Common myeloid progenitor, CD34-positive (primary cell): Measurements from ENCODE around the gene CALHM4.
"Not testable (repeated sequence)": the region's sequence is repeated elsewhere in the genome, so short reads cannot be mapped to it uniquely, and the experiment has no call there.

Experiments
- CTCF ChIA-PET: fragments of 350-600 bp; sonication (Branson Sonifier 250); formaldehyde crosslinking; loops from one replicate; lab custom pipeline; 2021; ENCODE audit warnings: antibody characterized with exemption; lab: Charles Lee
- POLR2A ChIA-PET: fragments of 350-600 bp; sonication (Branson Sonifier 250); formaldehyde crosslinking; loops from one replicate; lab custom pipeline; 2021; ENCODE audit warnings: antibody characterized with exemption; lab: Charles Lee
- DNase-seq, 3 donors: peaks; one replicate each; pipeline versions ENCODE4 v3.0.0 to v3.0.0-alpha.2; 2013
- H3K27ac ChIP-seq, 2 experiments: 1 replicate in 1 of 2; 2 replicates in 1 of 2; pipeline ENCODE4 v1.7.0; 2013; ENCODE audit warnings: inconsistent platforms in 2 of 2, low read length in 2 of 2, mild to moderate bottlenecking in 2 of 2, low read depth in 1 of 2, moderate library complexity in 1 of 2; ENCODE audit not compliant: severe bottlenecking in 2 of 2, insufficient read depth in 1 of 2, poor library complexity in 1 of 2
- H3K27me3 ChIP-seq, 5 experiments: replicated peaks in 2 of 5; 1 replicate in 3 of 5; 2 replicates in 2 of 5; pipeline versions ENCODE4 v1.6.1 to v1.7.0; 2013; ENCODE audit warnings: low read length in 4 of 5, mild to moderate bottlenecking in 2 of 5, moderate library complexity in 2 of 5, inconsistent platforms in 1 of 5; ENCODE audit not compliant: insufficient read depth in 5 of 5, control insufficient read depth in 4 of 5
- H3K36me3 ChIP-seq, 4 experiments: 1 replicate in 2 of 4; 2 replicates in 2 of 4; pipeline versions ENCODE4 v1.6.1 to v1.7.0; 2013; ENCODE audit warnings: low read length in 3 of 4, control low read depth in 1 of 4, mild to moderate bottlenecking in 1 of 4; ENCODE audit not compliant: control insufficient read depth in 4 of 4, insufficient read depth in 4 of 4
- H3K4me1 ChIP-seq, 4 experiments: 1 replicate in 3 of 4; 2 replicates in 1 of 4; pipeline versions ENCODE4 v1.6.1 to v1.7.1; 2013; ENCODE audit warnings: low read length in 3 of 4, mild to moderate bottlenecking in 3 of 4, control low read depth in 1 of 4, inconsistent platforms in 1 of 4, moderate library complexity in 1 of 4; ENCODE audit not compliant: control insufficient read depth in 4 of 4, insufficient read depth in 4 of 4; ENCODE audit errors: control extremely low read depth in 1 of 4
- H3K4me3 ChIP-seq, 7 experiments: 1 replicate in 4 of 7; 2 replicates in 3 of 7; pipeline versions ENCODE4 v1.5.1 to v1.7.0; 2013; ENCODE audit warnings: mild to moderate bottlenecking in 7 of 7, low read length in 6 of 7, moderate library complexity in 6 of 7, inconsistent platforms in 2 of 7, low read depth in 2 of 7, control low read depth in 1 of 7; ENCODE audit not compliant: insufficient read depth in 4 of 7, control insufficient read depth in 1 of 7; ENCODE audit errors: extremely low read depth in 1 of 7
- H3K9me3 ChIP-seq, 5 experiments: 1 replicate in 4 of 5; 2 replicates in 1 of 5; pipeline versions ENCODE4 v1.6.1 to v1.7.1; 2013; ENCODE audit warnings: low read length in 4 of 5, mild to moderate bottlenecking in 2 of 5, inconsistent platforms in 1 of 5, low read depth in 1 of 5, moderate library complexity in 1 of 5; ENCODE audit not compliant: control insufficient read depth in 4 of 5, insufficient read depth in 2 of 5; ENCODE audit errors: control extremely low read depth in 1 of 5
- WGBS: methylation state at CpG from one replicate; pipeline ENCODE4 v1.1.5; 2013; ENCODE audit not compliant: insufficient coverage; 5-methylcytosine and 5-hydroxymethylcytosine counted together

The CALHM4 gene

DNA sequence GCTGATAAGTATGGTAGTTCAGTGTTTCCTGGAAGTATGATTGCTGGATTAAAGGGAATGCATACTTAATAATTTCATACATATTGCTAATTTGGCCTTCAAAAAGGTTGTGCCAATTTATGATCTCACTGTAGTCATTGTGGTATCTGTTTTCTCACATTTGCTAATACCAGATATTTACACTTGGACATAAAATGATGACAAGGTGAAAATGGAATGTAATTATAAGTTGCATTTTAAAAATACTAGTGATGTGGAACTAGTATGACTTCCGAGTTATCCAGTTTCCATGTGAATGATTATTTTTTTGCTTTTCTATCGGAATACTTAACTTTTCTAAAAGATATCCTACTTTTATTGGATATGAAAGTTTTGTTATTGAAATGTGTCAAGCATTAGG is 33.2 kb downstream of the CALHM4 start:
- no peaks in the 10 kb centered on the region for H3K27me3 ChIP-seq
- H3K9me3 ChIP-seq = peaks cover 0 to 6% (median 0%) of the 10 kb centered on the region in 5 experiments
- no CpG with 5 or more reads among the region's 2 CpGs for WGBS
- peaks cover 10 to 58% (median 28%) of the 10 kb centered on the region in 4 experiments for H3K36me3 ChIP-seq
- CTCF ChIA-PET = no interaction called here
- POLR2A ChIA-PET = no interaction called here
- no peak overlapping the region for H3K4me3 ChIP-seq
- no peak for DNase-seq
- H3K4me1 ChIP-seq = no peaks in the 10 kb centered on the region
- H3K27ac ChIP-seq = no peak overlapping the region

DNA sequence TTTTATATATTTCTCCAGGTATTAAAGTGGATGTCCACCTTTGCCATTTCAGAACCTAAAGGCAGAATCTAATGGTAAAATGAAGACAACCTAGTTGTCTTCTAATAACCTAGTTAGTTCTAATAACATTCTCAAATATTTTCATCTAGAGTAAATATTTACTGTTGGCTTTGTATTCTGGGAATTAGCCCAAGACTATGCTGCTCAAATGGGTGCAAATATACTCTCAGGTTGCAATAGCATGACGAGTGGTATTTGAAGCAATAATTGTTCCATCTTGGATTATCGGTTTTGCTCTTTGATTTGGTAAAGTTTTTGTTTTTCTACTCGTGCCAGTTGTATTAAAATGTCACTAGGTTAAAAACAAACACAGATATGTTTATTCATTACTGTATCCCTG is 41.7 kb downstream of the CALHM4 start:
- Histone ChIP-seq H3K36me3 (peaks cover 10 to 38% (median 22%) of the 10 kb centered on the region in 4 experiments), H3K4me1 (no peaks in the 10 kb centered on the region), H3K27me3 (no peaks in the 10 kb centered on the region), H3K9me3 (no peaks in the 10 kb centered on the region), H3K4me3 (no peak overlapping the region), H3K27ac (no peak overlapping the region)
- no peak for DNase-seq
- no CpG with 5 or more reads among the region's 3 CpGs for WGBS
- CTCF ChIA-PET = interaction anchor here (1.1 kb wide), 1 partner anchor 24 kb away, joined by 3 read pairs; the partner anchor contains the start of gene RWDD1
- POLR2A ChIA-PET = no interaction called here

DNA sequence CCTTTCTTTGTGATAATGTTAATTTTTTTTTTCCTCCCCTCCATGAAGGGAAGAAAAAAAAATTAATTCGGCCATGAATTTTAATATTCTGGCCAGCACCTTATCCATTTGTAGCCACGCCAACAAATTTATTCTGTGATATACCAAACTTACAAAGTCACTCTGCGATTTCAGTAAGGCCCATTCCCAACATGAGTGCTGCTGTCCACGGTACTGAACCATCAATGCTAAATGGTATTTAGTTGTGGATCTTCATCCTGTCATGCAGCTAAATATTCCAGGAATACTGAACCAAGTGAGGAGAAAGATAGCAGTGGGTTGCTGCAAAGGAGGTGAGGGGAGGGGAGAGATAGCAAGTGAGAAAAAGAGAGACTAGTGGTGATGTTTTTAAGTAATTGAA is 43.3 kb downstream of the CALHM4 start:
- no peaks in the 10 kb centered on the region for H3K9me3 ChIP-seq
- H3K4me3 ChIP-seq = no peak overlapping the region
- H3K27me3 ChIP-seq = no peaks in the 10 kb centered on the region
- ChIA-PET CTCF (interaction anchor here (1.0 kb wide), 2 partner anchors 18 to 20 kb away, joined by 3 read pairs; partner anchors contain the start of gene RSPH4A), POLR2A (no interaction called here)
- H3K36me3 ChIP-seq = peaks cover 4 to 23% (median 17%) of the 10 kb centered on the region in 4 experiments
- peak; percentile 2 to 19 (median 15) for DNase-seq
- H3K27ac ChIP-seq = no peak overlapping the region
- no peaks in the 10 kb centered on the region for H3K4me1 ChIP-seq
- 93% methylated on average over 3 of the region's 4 CpGs for WGBS

DNA sequence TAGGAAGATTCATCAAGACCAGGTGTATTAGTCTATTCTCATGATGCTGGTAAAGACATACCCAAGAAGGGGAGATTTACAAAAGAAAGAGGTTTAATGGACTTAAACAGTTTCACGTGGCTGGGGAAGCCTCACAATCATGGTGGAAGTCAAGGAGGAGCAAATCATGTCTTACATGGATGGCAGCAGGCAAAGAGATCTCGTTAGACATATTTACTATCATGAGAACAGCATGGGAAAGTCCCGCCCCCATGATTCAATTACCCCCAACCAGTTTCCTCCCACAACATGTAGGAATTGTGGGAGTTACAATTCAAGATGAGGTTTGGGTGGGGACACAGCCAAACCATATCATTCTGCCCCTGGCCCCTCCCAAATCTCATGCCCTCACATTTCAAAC is 50.4 kb downstream of the CALHM4 start:
- CTCF ChIA-PET = not testable (repeated sequence)
- no CpG with 5 or more reads among the region's 3 CpGs for WGBS

DNA sequence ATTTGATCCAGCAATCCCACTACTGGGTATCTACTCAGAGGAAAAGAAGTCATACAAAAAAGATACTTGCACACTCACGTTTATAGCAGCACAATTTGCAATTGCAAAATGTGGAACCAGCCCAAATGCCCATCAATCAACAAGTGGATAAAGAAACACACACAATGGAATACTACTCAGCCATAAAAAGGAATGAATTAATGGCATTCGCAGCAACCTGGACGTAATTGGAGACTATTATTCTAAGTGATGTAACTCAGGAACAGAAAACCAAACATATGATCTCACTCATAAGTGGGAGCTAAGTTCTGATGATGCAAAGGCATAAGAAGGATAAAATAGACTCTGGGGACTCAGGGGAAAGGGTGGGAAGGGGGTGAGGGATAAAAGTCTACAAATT is 51.3 kb downstream of the CALHM4 start:
- H3K4me1 ChIP-seq, H3K36me3 ChIP-seq, CTCF ChIA-PET, H3K27me3 ChIP-seq, H3K4me3 ChIP-seq, H3K9me3 ChIP-seq, POLR2A ChIA-PET, DNase-seq, H3K27ac ChIP-seq: not testable (repeated sequence)
- 88% methylated on average over 1 of the region's 3 CpGs for WGBS

More for the DNA sequence above, 50.4 kb downstream of the CALHM4 start:
- H3K4me3 ChIP-seq, H3K9me3 ChIP-seq, H3K27me3 ChIP-seq, H3K27ac ChIP-seq, POLR2A ChIA-PET, H3K4me1 ChIP-seq, DNase-seq, H3K36me3 ChIP-seq: not testable (repeated sequence)

DNA sequence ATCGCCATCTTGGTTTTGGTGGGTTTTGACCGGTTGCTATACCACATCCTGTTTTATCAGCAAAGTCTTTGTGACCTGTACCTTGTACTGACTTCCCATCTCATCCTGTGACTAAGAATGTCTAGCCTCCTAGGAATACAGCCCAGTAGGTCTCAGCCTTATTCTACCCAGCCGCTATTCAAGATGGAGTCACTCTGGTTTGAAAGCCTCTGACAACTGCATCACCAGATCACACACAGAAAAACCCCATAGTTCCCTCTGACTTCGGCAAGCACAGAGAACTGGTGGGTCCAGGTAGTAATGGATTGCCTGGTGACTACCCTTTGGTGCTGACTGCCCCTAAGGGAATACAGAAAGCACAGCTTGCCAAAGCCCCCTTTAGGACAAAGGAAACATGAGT is 52.4 kb downstream of the CALHM4 start:
- POLR2A ChIA-PET = no interaction called here
- WGBS = 95% methylated on average over 3 of the region's 4 CpGs

More for the DNA sequence above, 52.4 kb downstream of the CALHM4 start:
- no peak overlapping the region for H3K27ac ChIP-seq
- no peak for DNase-seq
- no peak overlapping the region for H3K4me3 ChIP-seq
- H3K9me3 ChIP-seq = peaks cover 0 to 5% (median 3%) of the 10 kb centered on the region in 5 experiments
- no peaks in the 10 kb centered on the region for H3K36me3 ChIP-seq
- no peaks in the 10 kb centered on the region for H3K4me1 ChIP-seq
- CTCF ChIA-PET = interaction anchor here (1.5 kb wide), 1 partner anchor 319 kb away, joined by 3 read pairs; no protein-coding TSS in a partner anchor
- H3K27me3 ChIP-seq = no peaks in the 10 kb centered on the region
